Mucosa of descending colon (tissue), 3 donors: ENCODE measurements around the gene FGD3. TPM values are rescaled to one million over a fixed set of nuclear protein-coding genes. Genes with fewer than 3 reads are reported as not detected.

Source experiments
- ATAC-seq: fragments of 200-7000 bp; cut with Tn5 transposase; one replicate; pipeline ENCODE4 v1.9.1; 2020; ENCODE audit warnings: mild to moderate bottlenecking, moderate library complexity
- DNase-seq, 3 donors: peaks; one replicate each; pipeline ENCODE4 v3.0.0-alpha.2; 2020
- H3K36me3 ChIP-seq: fragments of 200-600 bp; one replicate; pipeline ENCODE4 v1.8.0; 2021; ENCODE audit warnings: low read depth, mild to moderate bottlenecking
- H3K4me1 ChIP-seq: fragments of 200-600 bp; one replicate; pipeline ENCODE4 v1.8.0; 2021; ENCODE audit warnings: low read depth, mild to moderate bottlenecking
- H3K4me3 ChIP-seq: fragments of 200-600 bp; one replicate; pipeline ENCODE4 v1.8.0; 2021; ENCODE audit warnings: mild to moderate bottlenecking
- H3K9me3 ChIP-seq: fragments of 200-600 bp; one replicate; pipeline ENCODE4 v1.8.0; 2021; ENCODE audit warnings: mild to moderate bottlenecking
- CTCF ChIP-seq: fragments of 200-600 bp; IDR thresholded peaks from one replicate; pipeline ENCODE4 v1.8.0; 2022; ENCODE audit warnings: antibody characterized with exemption, mild to moderate bottlenecking
- intact Hi-C, 2 donors: fragments of 100-400 bp; cut with DNase I in 1 of 2; cut with micrococcal nuclease in 1 of 2; formaldehyde crosslinking; loops; one replicate each; pipeline versions ENCODE4 v1.11.0 to v1.11.1; 2022; cut with DNase I, micrococcal nuclease
- total RNA-seq, 3 donors: library from RNA; stranded (reverse); fragmentation: NEBNext Ultra II Directional in 2 of 3; extraction: Animal tissue kit (Norgen Biotek cat#: 25700) in 2 of 3; gene quantifications; one replicate each; pipeline versions ENCODE4 v1.2.1 to v1.2.4, GENCODE V29; 2021 to 2023
- donor health status: DM: no; HTN: no; CAD: no; lungs with moderate emphysema.
- donor health status: DM: no; HTN: no; CAD: no.
- donor health status: DM: no; HTN: yes; CAD: no.

FGD3 gene
- total RNA-seq, 3 donors from 2014 or later = 3.3 to 5.4 (median 5.3) TPM

- no peak for TF ChIP-seq CTCF
- DNase-seq (no peak), ATAC-seq (no peak)
- no peaks in the 10 kb centered on the region for H3K9me3 ChIP-seq
- no peaks in the 10 kb centered on the region for H3K36me3 ChIP-seq
- H3K4me1 ChIP-seq = peaks cover 7% of the 10 kb centered on the region
- intact Hi-C loops = no loop called here
- no peak overlapping the region for H3K4me3 ChIP-seq
Observed at GRCh38 chr9:93002700-93003099, 55.4 kb downstream of the FGD3 start.

- no peak overlapping the region for H3K4me3 ChIP-seq
- H3K4me1 ChIP-seq = peaks cover 7% of the 10 kb centered on the region
- ATAC-seq (peak; percentile 97), DNase-seq (peak in 2 of 3 donors; percentile 78 to 80)
- intact Hi-C loops = no loop called here
- no peaks in the 10 kb centered on the region for H3K36me3 ChIP-seq
- H3K9me3 ChIP-seq = no peaks in the 10 kb centered on the region
- TF ChIP-seq CTCF = peak; percentile 30
Observed at GRCh38 chr9:93003552-93004407, 56.5 kb downstream of the FGD3 start.

- Histone ChIP-seq H3K36me3 (no peaks in the 10 kb centered on the region), H3K9me3 (no peaks in the 10 kb centered on the region), H3K4me1 (peaks cover 7% of the 10 kb centered on the region), H3K4me3 (no peak overlapping the region)
- TF ChIP-seq CTCF = no peak
- intact Hi-C loops = no loop called here
- ATAC-seq (no peak), DNase-seq (no peak)
Observed at GRCh38 chr9:93004561-93004960, 57.2 kb downstream of the FGD3 start.

DNA sequence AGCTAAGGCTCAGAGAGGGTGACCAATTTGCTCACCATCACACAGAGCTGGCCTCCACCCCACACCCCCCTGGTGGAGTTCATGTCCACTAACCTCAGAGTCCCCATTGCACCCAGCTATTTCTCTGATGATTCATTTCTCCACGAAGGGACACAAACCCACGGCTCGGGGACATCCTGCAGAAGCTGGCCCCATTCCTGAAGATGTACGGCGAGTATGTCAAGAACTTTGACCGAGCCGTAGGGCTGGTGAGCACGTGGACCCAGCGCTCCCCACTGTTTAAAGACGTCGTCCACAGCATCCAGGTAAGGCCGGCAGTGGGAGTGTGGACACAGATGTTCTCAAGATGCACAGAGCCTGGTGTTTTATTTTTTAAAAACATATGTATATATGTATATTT lies 58.6 kb downstream of the FGD3 start:
- intact Hi-C loops = no loop called here
- DNase-seq (no peak), ATAC-seq (no peak)
- Histone ChIP-seq H3K36me3 (no peaks in the 10 kb centered on the region), H3K4me3 (no peak overlapping the region), H3K9me3 (no peaks in the 10 kb centered on the region), H3K4me1 (peaks cover 7% of the 10 kb centered on the region)
- TF ChIP-seq CTCF = no peak

DNA sequence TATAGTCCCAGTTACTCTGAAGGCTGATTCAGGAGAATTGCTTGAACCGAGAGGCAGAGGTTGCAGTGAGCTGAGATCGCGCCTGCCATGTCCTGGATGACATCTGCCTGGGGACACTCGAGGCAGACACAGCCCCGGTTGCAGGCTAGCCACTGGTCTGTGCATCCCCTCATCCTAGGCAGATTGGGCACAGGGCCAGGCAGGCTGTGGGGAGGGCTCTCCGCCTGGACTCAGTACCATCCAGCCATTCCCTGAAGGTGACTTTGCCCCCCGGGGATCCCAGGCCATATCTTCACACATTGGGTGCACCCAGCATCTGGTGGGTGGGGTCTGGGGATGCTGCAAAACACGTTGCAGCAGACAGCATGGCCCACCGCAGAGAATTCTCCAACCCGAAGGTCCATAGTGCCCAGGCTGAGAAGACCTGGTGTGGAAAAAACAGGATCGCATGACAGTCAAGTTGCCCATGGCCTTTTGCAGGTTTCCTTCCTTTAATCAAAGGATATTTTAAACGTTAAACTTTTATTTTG lies 60.3 kb downstream of the FGD3 start:
- intact Hi-C loops = no loop called here
- H3K4me1 ChIP-seq = peaks cover 7% of the 10 kb centered on the region
- H3K4me3 ChIP-seq = no peak overlapping the region
- H3K36me3 ChIP-seq = no peaks in the 10 kb centered on the region
- no peak for TF ChIP-seq CTCF
- DNase-seq (no peak), ATAC-seq (no peak)
- no peaks in the 10 kb centered on the region for H3K9me3 ChIP-seq
